Middle frontal gyrus (tissue), 1 donor: ENCODE results near the gene RAB30.
"Not testable (repeated sequence)": the region's sequence is repeated elsewhere in the genome, so short reads cannot be mapped to it uniquely, and the experiment has no call there.

Experiments
- DNase-seq: peaks from one replicate; pipeline ENCODE4 v3.0.0-alpha.2; 2015; ENCODE audit warnings: low spot score; ENCODE audit errors: extremely low spot score

RAB30 gene

DNA sequence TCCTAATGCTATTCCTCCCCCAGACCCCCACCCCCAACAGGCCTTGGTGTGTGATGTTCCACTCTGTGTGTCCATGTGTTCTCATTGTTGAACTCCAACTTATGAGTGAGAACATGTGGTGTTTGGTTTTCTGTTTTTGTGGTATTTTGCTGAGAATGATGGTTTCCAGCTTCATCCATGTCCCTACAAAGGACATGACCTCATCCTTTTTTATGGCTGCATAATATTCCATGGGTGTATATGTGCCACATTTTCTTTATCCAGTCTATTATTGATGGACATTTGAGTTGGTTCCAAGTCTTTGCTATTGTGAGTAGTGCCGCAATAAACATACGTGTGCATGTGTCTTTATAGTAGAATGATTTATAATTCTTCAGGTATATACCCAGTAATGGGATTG is 121.2 kb downstream of the RAB30 start:
- DNase-seq: not testable (repeated sequence)

- DNase-seq: no peak
Observed at GRCh38 chr11:82949352-82949751, 122.3 kb downstream of the RAB30 start.

DNA sequence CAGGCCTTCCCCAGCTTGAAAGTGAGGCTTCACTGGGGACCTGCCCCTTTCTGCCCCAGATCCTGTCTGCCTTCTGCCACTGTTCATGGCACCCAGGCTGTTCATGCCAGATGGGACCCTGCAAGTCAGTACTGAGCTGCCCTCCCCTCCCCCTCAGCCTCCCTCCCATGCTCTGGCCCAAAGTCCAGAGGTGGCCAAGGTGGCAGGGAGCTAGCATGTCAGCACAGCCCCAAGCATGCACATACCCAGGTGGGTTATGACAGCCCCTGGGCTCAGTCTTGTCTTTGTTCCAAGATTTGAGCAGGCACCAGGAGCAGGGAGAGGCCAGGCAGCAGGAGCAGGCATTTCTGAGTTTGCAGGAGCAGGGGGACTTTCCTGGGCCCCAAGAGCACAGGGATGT is 126.0 kb downstream of the RAB30 start:
- DNase-seq: no peak

DNA sequence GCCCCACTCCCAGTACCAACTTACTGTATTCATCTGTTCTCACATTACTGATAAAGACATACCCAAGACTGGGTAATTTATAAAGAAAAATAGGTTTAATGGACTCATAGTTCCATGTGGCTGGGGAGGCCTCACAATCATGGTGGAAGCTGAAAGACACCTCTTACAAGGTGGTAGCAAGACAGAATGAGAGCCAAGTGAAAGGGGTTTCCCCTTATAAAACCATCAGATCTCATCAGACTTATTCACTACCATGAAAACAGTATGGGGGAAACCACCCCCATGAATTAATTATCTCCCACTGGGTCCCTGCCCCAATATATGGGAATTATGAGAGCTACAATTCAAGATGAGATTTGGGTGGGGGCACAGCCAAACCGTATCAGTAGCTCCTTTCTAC is 126.7 kb downstream of the RAB30 start:
- not testable (repeated sequence) for DNase-seq

GRCh38 chr11:82944198-82944597 is 127.5 kb downstream of the RAB30 start:
- no peak for DNase-seq

GRCh38 chr11:82943430-82943829 is 128.3 kb downstream of the RAB30 start:
- DNase-seq: not testable (repeated sequence)

DNA sequence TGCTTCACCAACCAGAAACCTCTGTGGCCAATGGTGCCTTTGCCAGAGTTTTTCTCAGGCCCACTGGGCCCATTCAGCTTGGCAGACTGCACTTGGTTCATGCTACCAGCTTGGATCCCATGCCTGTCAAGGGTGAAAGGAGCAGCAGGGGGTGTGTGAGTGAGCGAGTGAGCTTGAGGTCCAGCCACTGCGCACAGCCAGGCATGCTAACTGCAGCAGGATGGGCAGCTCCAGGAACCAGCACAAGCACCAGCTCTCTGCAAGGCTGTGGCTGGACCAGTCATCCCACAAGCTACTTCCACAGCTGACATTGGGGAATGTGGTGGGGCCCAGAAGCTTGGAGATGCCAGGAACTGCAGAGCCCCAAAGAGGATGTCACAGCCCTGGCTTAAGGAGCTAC is 129.3 kb downstream of the RAB30 start:
- no peak for DNase-seq

GRCh38 chr11:82939456-82939855 is 132.2 kb downstream of the RAB30 start:
- DNase-seq: no peak

- DNase-seq: no peak
Observed at GRCh38 chr11:82937554-82937953, 134.1 kb downstream of the RAB30 start.

DNA sequence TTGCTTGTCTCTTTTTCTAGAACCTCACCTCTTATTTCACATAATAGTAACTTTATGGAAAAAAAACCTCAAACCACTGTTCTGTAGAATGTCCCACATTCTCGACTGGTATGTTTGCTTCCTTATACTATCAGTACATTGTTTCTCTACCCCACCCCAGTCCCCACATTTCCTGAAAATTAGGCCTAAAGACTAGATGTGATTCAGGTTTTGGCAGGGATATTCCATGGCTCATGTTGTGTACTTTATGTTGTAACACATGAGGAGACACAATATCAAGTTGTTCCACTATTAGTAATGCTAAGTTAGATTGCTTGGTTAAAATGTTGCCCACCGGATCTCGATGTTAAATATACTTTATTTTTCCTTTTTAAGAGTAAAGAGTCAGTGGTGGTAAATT is 135.4 kb downstream of the RAB30 start:
- DNase-seq: no peak

GRCh38 chr11:82932564-82932963 is 139.1 kb downstream of the RAB30 start:
- DNase-seq: no peak

GRCh38 chr11:82930734-82931133 is 141.0 kb downstream of the RAB30 start:
- DNase-seq: no peak

GRCh38 chr11:82930229-82930628 is 141.5 kb downstream of the RAB30 start:
- DNase-seq: no peak

GRCh38 chr11:82929121-82929520 is 142.6 kb downstream of the RAB30 start:
- no peak for DNase-seq

GRCh38 chr11:82927264-82927880 is 144.3 kb downstream of the RAB30 start:
- DNase-seq: no peak

DNA sequence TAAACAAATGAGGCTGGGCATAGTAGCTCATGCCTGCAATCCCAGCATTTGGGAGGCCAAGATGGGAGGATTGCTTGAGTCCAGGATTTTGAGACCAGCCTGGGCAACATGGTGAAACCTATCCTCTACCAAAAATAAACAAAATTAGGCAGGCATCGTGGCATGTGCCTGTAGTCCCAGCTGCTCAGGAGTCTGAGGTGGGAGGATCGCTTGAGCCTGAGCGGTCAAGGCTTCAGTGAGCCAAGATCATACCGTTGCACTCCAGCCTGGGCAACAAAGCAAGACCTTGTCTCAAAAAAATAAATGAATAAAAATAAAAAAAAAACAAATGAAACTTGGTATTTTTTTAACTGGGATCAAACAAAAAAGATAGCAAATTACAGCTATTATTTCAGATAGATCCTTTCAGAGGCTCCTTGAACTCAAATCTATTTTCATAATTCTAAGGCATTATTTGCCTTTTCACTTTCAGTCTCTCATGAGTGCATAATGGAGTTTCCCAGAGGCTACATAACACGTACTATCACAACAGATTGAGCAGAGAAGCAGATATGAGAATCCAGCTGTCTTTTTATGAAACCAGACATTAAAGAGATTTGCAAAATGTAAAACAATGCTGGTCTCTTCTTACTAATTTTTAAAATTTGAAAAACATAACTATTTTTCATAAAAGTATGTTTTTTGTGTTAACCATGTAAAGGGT is 147.0 kb downstream of the RAB30 start:
- no peak for DNase-seq
